Nephron progenitor cell (in vitro differentiated cells): ENCODE data around the gene CDK2.
"Not testable (repeated sequence)": the region's sequence is repeated elsewhere in the genome, so short reads cannot be mapped to it uniquely, and the experiment has no call there.

Experiments used
- DNase-seq: peaks from one replicate; pipeline ENCODE4 v3.0.0; 2021
- H3K27ac Mint-ChIP-seq: 2 replicates; pipeline ENCODE4 v1.8.0; 2021; ENCODE audit warnings: mild to moderate bottlenecking, moderate library complexity, mixed read lengths
- H3K27me3 Mint-ChIP-seq: 2 replicates; pipeline ENCODE4 v1.8.0; 2021; ENCODE audit warnings: mild to moderate bottlenecking, low read depth, mixed read lengths; ENCODE audit not compliant: poor library complexity
- H3K36me3 Mint-ChIP-seq: 2 replicates; pipeline ENCODE4 v1.8.0; 2021; ENCODE audit warnings: low read depth, mixed read lengths
- H3K4me1 Mint-ChIP-seq: 2 replicates; pipeline ENCODE4 v1.8.0; 2021; ENCODE audit warnings: mixed read lengths
- H3K4me3 Mint-ChIP-seq: 2 replicates; pipeline ENCODE4 v1.8.0; 2021; ENCODE audit warnings: mild to moderate bottlenecking, moderate library complexity, mixed read lengths
- H3K9me3 Mint-ChIP-seq: 2 replicates; pipeline ENCODE4 v1.8.0; 2021; ENCODE audit warnings: mild to moderate bottlenecking, moderate library complexity, mixed read lengths
- TF ChIP-seq, protein P1 (sequence below): fragments of 200-600 bp; sonication (generic); IDR thresholded peaks from 2 replicates; pipeline ENCODE4 v1.5.0; 2021; ENCODE audit warnings: antibody characterized with exemption

The CDK2 gene

GRCh38 chr12:55985341-55985740 is 18.7 kb downstream of the CDK2 start:
- no peak overlapping the region for H3K4me3 Mint-ChIP-seq
- peaks cover 6% of the 10 kb centered on the region for H3K4me1 Mint-ChIP-seq
- no peaks in the 10 kb centered on the region for H3K27me3 Mint-ChIP-seq
- H3K9me3 Mint-ChIP-seq: no peaks in the 10 kb centered on the region
- H3K27ac Mint-ChIP-seq: peak overlapping the region; percentile 85
- peaks cover 78% of the 10 kb centered on the region for H3K36me3 Mint-ChIP-seq
- DNase-seq: no peak
- TF ChIP-seq, protein P1, sequence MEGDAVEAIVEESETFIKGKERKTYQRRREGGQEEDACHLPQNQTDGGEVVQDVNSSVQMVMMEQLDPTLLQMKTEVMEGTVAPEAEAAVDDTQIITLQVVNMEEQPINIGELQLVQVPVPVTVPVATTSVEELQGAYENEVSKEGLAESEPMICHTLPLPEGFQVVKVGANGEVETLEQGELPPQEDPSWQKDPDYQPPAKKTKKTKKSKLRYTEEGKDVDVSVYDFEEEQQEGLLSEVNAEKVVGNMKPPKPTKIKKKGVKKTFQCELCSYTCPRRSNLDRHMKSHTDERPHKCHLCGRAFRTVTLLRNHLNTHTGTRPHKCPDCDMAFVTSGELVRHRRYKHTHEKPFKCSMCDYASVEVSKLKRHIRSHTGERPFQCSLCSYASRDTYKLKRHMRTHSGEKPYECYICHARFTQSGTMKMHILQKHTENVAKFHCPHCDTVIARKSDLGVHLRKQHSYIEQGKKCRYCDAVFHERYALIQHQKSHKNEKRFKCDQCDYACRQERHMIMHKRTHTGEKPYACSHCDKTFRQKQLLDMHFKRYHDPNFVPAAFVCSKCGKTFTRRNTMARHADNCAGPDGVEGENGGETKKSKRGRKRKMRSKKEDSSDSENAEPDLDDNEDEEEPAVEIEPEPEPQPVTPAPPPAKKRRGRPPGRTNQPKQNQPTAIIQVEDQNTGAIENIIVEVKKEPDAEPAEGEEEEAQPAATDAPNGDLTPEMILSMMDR: no peak

- H3K27me3 Mint-ChIP-seq, H3K4me3 Mint-ChIP-seq: not testable (repeated sequence)
Observed at GRCh38 chr12:55985976-55986375, 19.3 kb downstream of the CDK2 start.

DNA sequence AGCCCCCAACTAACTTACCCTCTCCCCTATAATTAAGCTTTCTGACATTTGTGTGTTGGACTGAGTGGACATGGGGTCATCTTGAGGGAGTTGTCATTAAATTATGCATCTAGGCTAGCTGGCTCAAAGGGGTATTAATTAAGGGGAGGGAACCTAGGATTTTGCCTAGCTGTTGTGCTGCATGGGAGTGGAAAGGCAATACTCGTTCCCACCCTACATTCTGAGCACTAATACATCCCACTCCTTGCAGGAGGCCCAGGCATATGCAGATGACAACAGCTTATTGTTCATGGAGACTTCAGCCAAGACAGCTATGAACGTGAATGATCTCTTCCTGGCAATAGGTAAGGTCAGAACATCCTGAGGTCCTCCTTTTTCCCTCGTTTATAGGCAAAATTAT is 24.5 kb downstream of the CDK2 start:
- TF ChIP-seq, protein P1: no peak
- DNase-seq: no peak
- Mint-ChIP-seq H3K27ac (no peak overlapping the region), H3K4me3 (no peak overlapping the region), H3K9me3 (no peaks in the 10 kb centered on the region), H3K27me3 (no peaks in the 10 kb centered on the region), H3K36me3 (peaks cover 70% of the 10 kb centered on the region), H3K4me1 (peaks cover under 1% of the 10 kb centered on the region)

More at GRCh38 chr12:55985976-55986375, 19.3 kb downstream of the CDK2 start:
- not testable (repeated sequence) for H3K9me3 Mint-ChIP-seq, H3K4me1 Mint-ChIP-seq, DNase-seq
- H3K27ac Mint-ChIP-seq: peak overlapping the region; percentile 85
- peaks cover 78% of the 10 kb centered on the region for H3K36me3 Mint-ChIP-seq

DNA sequence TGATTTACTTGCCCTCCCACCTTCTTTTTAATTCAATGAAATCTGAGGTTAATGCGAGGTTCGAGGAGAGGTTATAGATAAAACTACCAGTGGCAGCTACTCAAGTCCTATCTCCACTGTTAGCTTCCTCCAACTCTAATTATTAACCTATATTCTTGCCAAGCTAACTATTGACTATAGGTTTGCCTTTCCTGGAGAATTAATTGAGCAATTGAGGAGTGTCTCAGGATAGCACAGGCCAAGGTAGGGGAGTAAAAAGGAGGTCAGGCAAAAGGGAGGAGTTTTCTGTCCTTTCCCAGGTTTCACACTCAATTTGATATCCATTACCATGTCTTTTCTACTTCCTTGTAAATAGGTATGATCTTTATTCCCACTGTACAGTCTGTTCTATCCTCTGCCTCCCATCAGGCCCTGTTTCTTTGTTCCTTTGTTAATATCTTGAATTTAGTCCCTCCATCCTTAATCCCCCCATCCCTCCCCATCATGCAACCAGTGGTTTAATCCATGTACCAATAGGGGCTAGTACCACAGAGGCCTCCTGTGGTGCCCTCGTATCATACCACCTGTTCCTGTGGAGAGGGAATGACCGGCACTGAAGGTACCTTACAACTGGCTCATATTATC is 26.7 kb downstream of the CDK2 start:
- no peaks in the 10 kb centered on the region for H3K9me3 Mint-ChIP-seq
- no peaks in the 10 kb centered on the region for H3K27me3 Mint-ChIP-seq
- H3K4me3 Mint-ChIP-seq: no peak overlapping the region
- H3K4me1 Mint-ChIP-seq: peaks cover 15% of the 10 kb centered on the region
- peak overlapping the region; percentile 15 for H3K27ac Mint-ChIP-seq
- TF ChIP-seq, protein P1: no peak
- DNase-seq: no peak
- H3K36me3 Mint-ChIP-seq: peaks cover 53% of the 10 kb centered on the region

GRCh38 chr12:55995366-55995765 is 28.7 kb downstream of the CDK2 start:
- Mint-ChIP-seq H3K9me3 (no peaks in the 10 kb centered on the region), H3K4me3 (no peak overlapping the region), H3K27me3 (no peaks in the 10 kb centered on the region), H3K36me3 (peaks cover 45% of the 10 kb centered on the region), H3K4me1 (peaks cover 26% of the 10 kb centered on the region), H3K27ac (peak overlapping the region; percentile 61)
- no peak for DNase-seq
- TF ChIP-seq, protein P1: no peak

- Mint-ChIP-seq H3K36me3 (peaks cover 37% of the 10 kb centered on the region), H3K4me3 (peak overlapping the region; percentile 97), H3K9me3 (no peaks in the 10 kb centered on the region), H3K27me3 (no peaks in the 10 kb centered on the region), H3K27ac (peak overlapping the region; percentile 86), H3K4me1 (peaks cover 26% of the 10 kb centered on the region)
- peak; percentile 61 for DNase-seq
- TF ChIP-seq, protein P1: peak; percentile 74
Observed at GRCh38 chr12:55996201-55996714, 29.6 kb downstream of the CDK2 start.
